Measurements from ENCODE around the gene DNAJB8.

DNAJB8 gene

DNA sequence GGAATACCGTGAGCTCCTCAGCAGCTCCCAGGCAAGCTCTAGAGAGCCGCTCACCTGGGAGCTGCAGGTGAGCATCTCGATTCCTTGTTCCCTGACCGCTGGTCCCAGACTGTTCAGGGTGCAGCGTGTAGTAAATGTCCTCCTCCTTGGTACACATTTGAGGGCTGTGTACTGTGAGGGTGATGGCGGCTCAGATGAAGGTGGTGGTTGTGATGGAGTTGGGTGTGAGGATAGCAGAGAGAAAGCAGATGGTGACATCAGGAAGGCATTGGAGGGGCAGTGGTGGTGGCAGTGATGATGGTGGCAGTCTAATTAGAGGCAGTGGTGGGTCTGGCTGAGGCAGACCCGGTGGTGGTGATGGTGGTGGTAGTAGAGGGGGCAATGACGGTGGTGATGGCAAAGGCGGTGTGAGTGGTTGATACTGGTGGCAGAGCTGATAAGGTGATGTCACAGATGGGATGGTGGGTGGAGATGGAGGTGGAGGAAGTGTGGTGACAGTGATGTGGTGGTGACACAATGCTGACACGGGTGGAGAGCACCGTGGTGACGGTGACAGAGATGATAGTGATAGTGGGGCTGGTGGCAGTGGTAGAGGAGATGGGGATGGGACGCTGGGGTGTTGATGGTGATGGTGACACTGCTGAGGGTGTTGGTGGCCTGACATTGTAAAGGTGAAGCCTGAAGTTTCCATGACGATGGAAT lies at the start of gene DNAJB8:
Gene DNAJB8, minus strand, starts transcription at position 51 of the 702 bp plus-strand sequence. CDS start 3,645 bp downstream, outside the sequence.
- Histone ChIP-seq H3K4me3 (ENCODE audit: low read length) (no peak within 1 kb of the TSS), H3K9ac (ENCODE audit: low read length) (no peak within 1 kb of the TSS), H3K27me3 (ENCODE audit: control insufficient read depth, insufficient read depth, low read length) (peaks cover 10% of the 10 kb centered on the region), H3K27ac (ENCODE audit: low read depth, low read length) (no peak within 1 kb of the TSS), H3K4me1 (ENCODE audit: control insufficient read depth, insufficient read depth, low read length) (no peaks in the 10 kb centered on the region), H3K36me3 (ENCODE audit: control insufficient read depth, insufficient read depth, low read length) (no peaks in the 10 kb centered on the region)

GRCh38 chr3:128515967-128516366 lies 49.3 kb upstream of the DNAJB8 start:
- Histone ChIP-seq H3K4me3 (ENCODE audit: low read length) (no peak overlapping the region), H3K27ac (ENCODE audit: low read depth, low read length) (no peak overlapping the region), H3K36me3 (ENCODE audit: control insufficient read depth, insufficient read depth, low read length) (no peaks in the 10 kb centered on the region), H3K4me1 (ENCODE audit: control insufficient read depth, insufficient read depth, low read length) (no peaks in the 10 kb centered on the region), H3K27me3 (ENCODE audit: control insufficient read depth, insufficient read depth, low read length) (peaks cover 2% of the 10 kb centered on the region), H3K9ac (ENCODE audit: low read length) (no peak overlapping the region)

DNA sequence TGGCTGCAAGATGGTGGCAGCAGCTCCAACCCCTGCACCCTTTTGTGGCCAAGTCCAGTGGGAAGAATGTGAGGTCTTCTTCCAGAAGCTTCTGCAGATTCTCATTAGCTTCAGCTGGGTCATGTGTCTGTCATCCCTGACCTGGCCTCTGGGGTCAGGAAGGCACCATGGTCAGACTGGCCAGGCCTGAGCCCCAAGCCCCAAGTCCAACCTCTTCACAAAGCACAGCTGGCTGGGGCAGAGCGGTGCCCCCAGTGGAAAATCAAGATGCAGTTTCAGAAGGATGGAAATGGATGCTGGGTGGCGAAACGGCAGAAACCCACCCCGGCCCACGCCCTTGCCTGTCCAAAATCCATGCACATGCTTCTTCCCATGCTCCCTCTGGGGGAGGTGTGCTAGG lies 42.2 kb upstream of the DNAJB8 start:
- Histone ChIP-seq H3K4me3 (ENCODE audit: low read length) (no peak overlapping the region), H3K9ac (ENCODE audit: low read length) (no peak overlapping the region), H3K27ac (ENCODE audit: low read depth, low read length) (no peak overlapping the region), H3K4me1 (ENCODE audit: control insufficient read depth, insufficient read depth, low read length) (no peaks in the 10 kb centered on the region), H3K27me3 (ENCODE audit: control insufficient read depth, insufficient read depth, low read length) (no peaks in the 10 kb centered on the region), H3K36me3 (ENCODE audit: control insufficient read depth, insufficient read depth, low read length) (no peaks in the 10 kb centered on the region)

GRCh38 chr3:128506754-128507153 lies 40.1 kb upstream of the DNAJB8 start:
- Histone ChIP-seq H3K9ac (ENCODE audit: low read length) (no peak overlapping the region), H3K36me3 (ENCODE audit: control insufficient read depth, insufficient read depth, low read length) (no peaks in the 10 kb centered on the region), H3K4me3 (ENCODE audit: low read length) (no peak overlapping the region), H3K4me1 (ENCODE audit: control insufficient read depth, insufficient read depth, low read length) (no peaks in the 10 kb centered on the region), H3K27me3 (ENCODE audit: control insufficient read depth, insufficient read depth, low read length) (peaks cover 3% of the 10 kb centered on the region), H3K27ac (ENCODE audit: low read depth, low read length) (no peak overlapping the region)

DNA sequence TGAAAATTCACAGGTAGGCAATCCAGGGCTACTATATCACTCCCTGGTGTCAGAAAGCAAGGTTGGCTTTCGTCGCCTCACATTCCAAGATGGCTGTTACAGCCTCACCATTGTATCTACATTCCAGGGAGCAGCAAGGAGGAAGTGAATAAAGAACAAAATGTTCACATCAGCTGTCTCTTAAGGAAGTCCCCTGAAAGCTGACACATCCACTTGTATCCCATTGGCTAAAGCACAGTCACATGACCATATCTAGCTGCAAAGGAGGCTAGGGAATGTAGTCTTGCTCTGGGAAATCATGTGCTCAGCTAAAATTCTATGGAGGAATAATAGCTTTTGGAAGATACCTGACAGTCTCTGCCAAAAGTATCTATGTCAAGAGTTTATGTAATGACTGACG lies 39.1 kb upstream of the DNAJB8 start:
- Histone ChIP-seq H3K27ac (ENCODE audit: low read depth, low read length) (no peak overlapping the region), H3K4me3 (ENCODE audit: low read length) (no peak overlapping the region), H3K36me3 (ENCODE audit: control insufficient read depth, insufficient read depth, low read length) (no peaks in the 10 kb centered on the region), H3K9ac (ENCODE audit: low read length) (no peak overlapping the region), H3K4me1 (ENCODE audit: control insufficient read depth, insufficient read depth, low read length) (no peaks in the 10 kb centered on the region), H3K27me3 (ENCODE audit: control insufficient read depth, insufficient read depth, low read length) (peaks cover 3% of the 10 kb centered on the region)

DNA sequence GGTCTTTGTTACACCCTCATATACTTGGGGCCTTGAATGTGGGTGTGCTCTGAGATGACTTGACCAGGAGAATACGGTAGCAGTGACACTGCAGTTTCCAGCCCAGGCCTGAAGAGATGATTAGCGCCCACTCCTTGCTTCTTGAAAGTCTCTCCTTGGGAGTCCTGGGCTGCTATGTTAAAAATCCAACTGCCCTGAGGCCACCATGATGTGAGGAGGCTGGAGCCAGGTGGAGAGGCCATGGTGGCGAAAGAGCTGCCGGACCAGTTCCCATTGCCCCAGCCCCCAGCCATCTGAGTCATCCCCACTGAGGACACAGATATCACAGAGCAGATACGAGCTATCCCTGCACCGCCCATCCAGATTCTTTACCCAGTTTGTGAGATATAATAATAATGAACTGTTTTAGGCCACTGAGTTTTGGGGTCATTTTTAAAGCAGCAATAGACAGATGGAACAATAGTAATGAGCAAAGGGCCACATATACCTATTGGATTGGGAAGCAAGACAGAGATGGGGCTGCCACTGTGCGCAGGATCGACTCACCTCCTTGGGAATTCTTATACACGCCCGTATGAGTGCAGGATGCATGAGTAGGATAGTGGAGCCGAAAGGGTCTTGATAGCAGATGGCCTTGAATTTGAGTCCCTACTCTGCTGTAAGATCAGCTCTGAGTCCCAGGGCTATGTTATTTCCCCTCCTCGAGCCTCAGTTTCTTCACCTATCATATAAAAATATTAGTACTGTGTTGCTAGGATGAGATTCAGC lies 38.5 kb upstream of the DNAJB8 start:
- H3K27me3 ChIP-seq (ENCODE audit: control insufficient read depth, insufficient read depth, low read length), result peaks cover 3% of the 10 kb centered on the region
- no peaks in the 10 kb centered on the region for H3K4me1 ChIP-seq (ENCODE audit: control insufficient read depth, insufficient read depth, low read length)
- H3K9ac ChIP-seq (ENCODE audit: low read length), result no peak overlapping the region
- H3K36me3 ChIP-seq (ENCODE audit: control insufficient read depth, insufficient read depth, low read length), result no peaks in the 10 kb centered on the region
- H3K4me3 ChIP-seq (ENCODE audit: low read length), result no peak overlapping the region
- no peak overlapping the region for H3K27ac ChIP-seq (ENCODE audit: low read depth, low read length)

DNA sequence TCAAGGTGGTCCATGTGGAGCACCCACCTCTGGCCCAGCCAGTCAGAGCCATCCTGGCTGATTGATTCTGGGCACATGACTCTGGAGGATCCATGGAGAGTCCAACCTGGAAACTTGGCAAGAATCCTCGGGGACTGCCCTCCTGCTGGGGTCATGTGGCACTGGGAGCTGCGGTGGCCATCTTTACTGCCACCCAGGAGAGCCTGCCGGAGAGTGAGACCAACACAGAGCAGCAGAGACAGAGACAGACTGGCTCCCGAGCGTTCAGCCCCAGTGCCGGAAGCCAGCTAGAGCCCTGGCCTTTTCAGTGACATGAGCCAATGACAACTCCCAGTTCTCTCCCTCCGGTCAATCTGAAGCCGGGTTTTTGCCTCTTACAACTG lies 37.8 kb upstream of the DNAJB8 start:
- no peak overlapping the region for H3K4me3 ChIP-seq (ENCODE audit: low read length)
- no peak overlapping the region for H3K27ac ChIP-seq (ENCODE audit: low read depth, low read length)
- H3K27me3 ChIP-seq (ENCODE audit: control insufficient read depth, insufficient read depth, low read length), result peaks cover 4% of the 10 kb centered on the region
- no peak overlapping the region for H3K9ac ChIP-seq (ENCODE audit: low read length)
- no peaks in the 10 kb centered on the region for H3K36me3 ChIP-seq (ENCODE audit: control insufficient read depth, insufficient read depth, low read length)
- H3K4me1 ChIP-seq (ENCODE audit: control insufficient read depth, insufficient read depth, low read length), result no peaks in the 10 kb centered on the region

- Histone ChIP-seq H3K4me1 (ENCODE audit: control insufficient read depth, insufficient read depth, low read length) (no peaks in the 10 kb centered on the region), H3K27ac (ENCODE audit: low read depth, low read length) (no peak overlapping the region), H3K27me3 (ENCODE audit: control insufficient read depth, insufficient read depth, low read length) (peaks cover 10% of the 10 kb centered on the region), H3K4me3 (ENCODE audit: low read length) (no peak overlapping the region), H3K36me3 (ENCODE audit: control insufficient read depth, insufficient read depth, low read length) (no peaks in the 10 kb centered on the region), H3K9ac (ENCODE audit: low read length) (no peak overlapping the region)
These were observed 37.3 kb upstream of the DNAJB8 start for GRCh38 chr3:128503751-128504532.

DNA sequence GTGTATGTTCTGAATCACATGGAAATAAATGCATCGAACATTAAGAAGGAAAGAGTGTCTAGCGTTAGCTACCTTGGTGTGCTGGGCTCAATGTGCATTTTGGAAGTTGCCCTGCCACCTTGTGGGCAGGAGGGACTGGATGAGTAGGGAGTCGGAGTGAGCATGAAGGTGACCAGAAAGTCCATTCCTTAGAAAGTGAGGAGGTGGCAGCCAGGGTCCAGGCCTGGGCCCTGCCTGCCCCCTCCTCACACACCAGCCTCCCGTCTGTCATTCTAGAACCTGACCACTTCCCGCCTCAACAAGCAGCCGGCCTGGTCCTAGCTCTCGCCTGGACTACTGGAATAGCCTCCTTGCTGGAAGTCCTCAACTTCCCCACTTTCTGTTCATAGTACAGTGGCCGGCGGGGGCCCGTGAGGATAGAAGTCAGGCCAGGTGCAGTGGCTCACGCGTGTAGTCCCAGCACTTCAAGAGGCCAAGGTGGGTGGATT lies 36.5 kb upstream of the DNAJB8 start:
- no peaks in the 10 kb centered on the region for H3K36me3 ChIP-seq (ENCODE audit: control insufficient read depth, insufficient read depth, low read length)
- H3K27ac ChIP-seq (ENCODE audit: low read depth, low read length), result no peak overlapping the region
- peaks cover 17% of the 10 kb centered on the region for H3K27me3 ChIP-seq (ENCODE audit: control insufficient read depth, insufficient read depth, low read length)
- no peak overlapping the region for H3K4me3 ChIP-seq (ENCODE audit: low read length)
- no peaks in the 10 kb centered on the region for H3K4me1 ChIP-seq (ENCODE audit: control insufficient read depth, insufficient read depth, low read length)
- H3K9ac ChIP-seq (ENCODE audit: low read length), result no peak overlapping the region

DNA sequence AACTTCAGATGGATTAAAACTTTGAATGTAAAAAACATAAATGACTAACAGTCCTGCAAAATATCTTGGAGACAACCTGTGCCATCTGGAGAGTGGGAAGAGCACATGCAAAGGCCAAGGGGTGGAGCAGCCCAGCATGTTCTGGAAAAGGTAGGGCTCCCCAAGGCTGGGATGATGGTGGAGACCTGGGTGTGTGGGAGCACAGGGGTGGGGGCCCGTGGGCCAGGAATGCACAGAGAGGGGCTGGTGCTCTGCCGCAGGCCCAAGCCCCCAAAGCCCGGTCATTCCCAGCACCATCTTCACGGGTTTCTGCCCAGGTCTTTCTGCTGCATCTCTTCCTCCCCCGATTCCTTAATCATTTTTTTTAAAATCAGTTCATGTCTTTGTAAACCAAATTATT lies 36.0 kb upstream of the DNAJB8 start:
- Histone ChIP-seq H3K27me3 (ENCODE audit: control insufficient read depth, insufficient read depth, low read length) (peaks cover 21% of the 10 kb centered on the region), H3K4me1 (ENCODE audit: control insufficient read depth, insufficient read depth, low read length) (no peaks in the 10 kb centered on the region), H3K27ac (ENCODE audit: low read depth, low read length) (no peak overlapping the region), H3K9ac (ENCODE audit: low read length) (no peak overlapping the region), H3K36me3 (ENCODE audit: control insufficient read depth, insufficient read depth, low read length) (no peaks in the 10 kb centered on the region), H3K4me3 (ENCODE audit: low read length) (no peak overlapping the region)

DNA sequence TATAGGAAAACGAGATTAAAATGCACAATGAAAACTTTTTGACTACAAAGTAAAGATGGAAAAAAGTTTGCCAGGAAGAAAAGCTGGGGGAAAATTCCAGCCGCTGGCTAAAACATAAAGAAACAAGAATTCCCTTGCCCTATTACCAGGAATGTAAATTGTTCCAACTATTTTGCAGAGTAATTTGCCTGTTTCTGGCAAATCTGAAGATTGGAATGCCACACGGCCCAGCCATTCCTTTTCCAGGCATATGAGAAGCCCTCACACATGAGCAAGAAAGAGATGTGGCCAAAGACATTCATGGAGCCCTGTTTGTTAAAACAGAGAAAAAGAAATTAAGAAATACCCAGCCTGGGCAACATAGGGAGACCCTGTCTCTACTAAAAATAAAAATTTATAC lies 34.7 kb upstream of the DNAJB8 start:
- Histone ChIP-seq H3K27ac (ENCODE audit: low read depth, low read length) (no peak overlapping the region), H3K36me3 (ENCODE audit: control insufficient read depth, insufficient read depth, low read length) (no peaks in the 10 kb centered on the region), H3K9ac (ENCODE audit: low read length) (no peak overlapping the region), H3K27me3 (ENCODE audit: control insufficient read depth, insufficient read depth, low read length) (peaks cover 30% of the 10 kb centered on the region), H3K4me1 (ENCODE audit: control insufficient read depth, insufficient read depth, low read length) (peaks cover 2% of the 10 kb centered on the region), H3K4me3 (ENCODE audit: low read length) (no peak overlapping the region)

GRCh38 chr3:128500556-128500955 lies 33.9 kb upstream of the DNAJB8 start:
- H3K27me3 ChIP-seq (ENCODE audit: control insufficient read depth, insufficient read depth, low read length), result peaks cover 30% of the 10 kb centered on the region
- no peak overlapping the region for H3K4me3 ChIP-seq (ENCODE audit: low read length)
- H3K9ac ChIP-seq (ENCODE audit: low read length), result no peak overlapping the region
- H3K36me3 ChIP-seq (ENCODE audit: control insufficient read depth, insufficient read depth, low read length), result no peaks in the 10 kb centered on the region
- no peak overlapping the region for H3K27ac ChIP-seq (ENCODE audit: low read depth, low read length)
- peaks cover 2% of the 10 kb centered on the region for H3K4me1 ChIP-seq (ENCODE audit: control insufficient read depth, insufficient read depth, low read length)
